Measurements from ENCODE around the gene RBMS3. TPM values are rescaled to one million over a fixed set of nuclear protein-coding genes. Genes with fewer than 3 reads are reported as not detected.
"Not testable (repeated sequence)": the region's sequence is repeated elsewhere in the genome, so short reads cannot be mapped to it uniquely, and the experiment has no call there.

Gene RBMS3
- total and polyA plus RNA-seq, 5 donors = 8.9 to 66.7 (median 56.5) TPM

DNA sequence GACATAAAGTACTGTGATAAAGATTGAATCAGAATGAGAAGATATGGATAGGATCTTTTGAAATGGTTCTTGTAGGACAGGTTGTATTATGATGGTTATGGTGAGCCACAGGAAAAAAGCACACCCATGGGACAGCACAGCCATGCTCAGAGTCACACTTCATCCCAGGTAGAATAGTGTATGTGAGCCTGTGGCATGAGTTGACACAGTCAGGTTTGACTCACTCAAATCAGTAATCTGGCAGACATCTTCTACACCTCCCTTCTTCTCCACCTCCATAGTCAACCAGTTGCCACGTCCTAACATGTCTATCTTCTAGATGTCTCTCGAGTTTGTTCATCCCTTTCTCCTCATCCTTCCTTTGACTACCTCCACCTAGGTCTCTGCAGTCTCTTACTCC is 176.0 kb downstream of the RBMS3 start:
- ATAC-seq (no peak), DNase-seq (no peak)
- H3K27me3 ChIP-seq (ENCODE audit: control insufficient read depth, insufficient read depth) = no peaks in the 10 kb centered on the region
- no peak overlapping the region for H3K4me3 ChIP-seq (ENCODE audit: low read length)
- peaks cover 12% of the 10 kb centered on the region for H3K4me1 ChIP-seq (ENCODE audit: control insufficient read depth, insufficient read depth, low read length)
- no peak overlapping the region for H3K27ac ChIP-seq (ENCODE audit: low read length)
- no peaks in the 10 kb centered on the region for H3K9me3 ChIP-seq (ENCODE audit: control insufficient read depth, low read length)
- intact Hi-C loops (cut with DNase I) = no loop called here
- 95% methylated on average over 2 of the region's 2 CpGs for WGBS

DNA sequence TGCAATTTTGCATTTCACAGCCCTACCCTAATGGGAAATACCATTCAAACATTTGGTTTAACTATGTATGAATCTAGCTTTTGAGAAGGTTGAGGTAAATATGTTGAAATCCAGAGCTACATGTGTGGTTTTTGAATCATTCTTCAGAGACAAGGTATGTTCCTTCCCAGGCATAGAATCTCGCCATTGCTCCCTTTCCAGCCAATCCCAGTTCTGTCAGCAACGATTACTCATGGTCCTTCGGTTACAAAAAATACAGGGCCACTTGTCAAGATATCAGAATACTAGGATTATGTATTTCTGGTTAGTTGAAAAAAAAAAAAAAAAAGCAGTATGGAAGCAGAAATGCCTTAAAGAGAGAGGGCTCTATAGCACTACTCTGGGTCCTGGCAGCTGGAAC is 182.4 kb downstream of the RBMS3 start:
- no peak for ATAC-seq

DNA sequence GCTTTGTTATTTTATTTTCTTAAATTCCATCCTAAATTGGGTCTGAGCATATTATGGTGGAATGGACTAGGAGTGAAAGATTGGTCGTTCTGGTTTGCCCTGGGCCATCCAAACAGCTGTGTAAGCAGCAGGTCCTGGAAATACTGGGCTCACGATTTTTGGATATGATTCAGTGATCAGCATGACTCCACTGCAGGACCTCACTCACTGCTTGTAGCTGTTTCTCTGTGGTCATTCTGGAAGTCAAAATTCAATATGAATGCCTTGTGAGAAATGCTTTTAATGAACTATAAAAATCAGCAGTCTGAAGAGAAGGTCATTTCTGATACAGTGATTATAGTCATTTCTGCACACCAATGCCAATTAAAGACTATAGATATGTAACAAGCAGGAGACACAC is 185.0 kb downstream of the RBMS3 start:
- Histone ChIP-seq H3K27ac (ENCODE audit: low read length) (no peak overlapping the region), H3K4me1 (ENCODE audit: control insufficient read depth, insufficient read depth, low read length) (no peaks in the 10 kb centered on the region), H3K27me3 (ENCODE audit: control insufficient read depth, insufficient read depth) (no peaks in the 10 kb centered on the region), H3K4me3 (ENCODE audit: low read length) (no peak overlapping the region), H3K9me3 (ENCODE audit: control insufficient read depth, low read length) (no peaks in the 10 kb centered on the region)
- 39% methylated on average over 2 of the region's 2 CpGs for WGBS
- ATAC-seq = peak; percentile 52 to 57
- intact Hi-C loops (cut with DNase I) = no loop called here
- no peak for DNase-seq

More for the DNA sequence above, 182.4 kb downstream of the RBMS3 start:
- H3K4me1 ChIP-seq (ENCODE audit: control insufficient read depth, insufficient read depth, low read length) = no peaks in the 10 kb centered on the region
- no peaks in the 10 kb centered on the region for H3K27me3 ChIP-seq (ENCODE audit: control insufficient read depth, insufficient read depth)
- no peak overlapping the region for H3K27ac ChIP-seq (ENCODE audit: low read length)
- intact Hi-C loops (cut with DNase I) = no loop called here
- no peak for DNase-seq
- no peak overlapping the region for H3K4me3 ChIP-seq (ENCODE audit: low read length)
- 93% methylated on average over 3 of the region's 3 CpGs for WGBS
- no peaks in the 10 kb centered on the region for H3K9me3 ChIP-seq (ENCODE audit: control insufficient read depth, low read length)

DNA sequence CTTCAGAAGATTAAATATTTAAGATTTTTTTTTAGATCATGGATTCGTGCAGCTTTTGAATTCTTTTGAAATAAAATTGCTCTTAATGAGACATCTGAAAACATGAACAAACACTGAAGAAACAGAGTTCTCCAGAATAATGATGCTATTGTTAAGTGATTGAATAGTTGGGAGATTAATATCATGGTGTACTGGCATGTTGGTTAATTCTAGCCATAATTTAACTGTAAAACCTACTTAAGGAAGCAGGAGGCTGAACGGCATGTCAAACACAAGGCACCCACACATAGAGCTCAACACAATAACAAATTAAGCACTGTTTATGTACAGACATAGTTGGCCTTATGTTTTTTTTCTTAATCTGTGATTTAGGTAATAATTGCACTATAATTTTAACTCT is 185.6 kb downstream of the RBMS3 start:
- WGBS = 63% methylated on average over 2 of the region's 2 CpGs
- intact Hi-C loops (cut with DNase I) = no loop called here
- no peak for ATAC-seq

DNA sequence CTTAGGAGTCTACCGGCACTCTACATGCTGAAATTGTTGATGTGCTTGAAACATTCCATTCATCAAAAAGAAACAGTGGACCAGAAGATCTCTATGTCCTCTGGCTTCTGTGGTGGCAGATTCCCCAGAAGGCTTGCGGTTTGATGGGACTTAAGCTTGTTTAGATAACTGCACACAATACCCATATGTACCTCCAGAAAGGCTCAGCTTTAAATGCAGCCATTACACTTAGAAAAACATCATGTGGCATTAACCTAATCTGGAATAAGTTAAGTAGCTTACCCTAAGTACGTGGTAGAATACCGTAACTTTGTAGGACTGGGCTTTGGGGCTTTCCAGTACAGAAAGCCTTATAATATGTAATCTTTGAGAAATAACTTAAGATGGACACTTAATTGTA is 187.3 kb downstream of the RBMS3 start:
- Histone ChIP-seq H3K9me3 (ENCODE audit: control insufficient read depth, low read length) (no peaks in the 10 kb centered on the region), H3K4me1 (ENCODE audit: control insufficient read depth, insufficient read depth, low read length) (no peaks in the 10 kb centered on the region), H3K4me3 (ENCODE audit: low read length) (no peak overlapping the region), H3K27ac (ENCODE audit: low read length) (no peak overlapping the region), H3K27me3 (ENCODE audit: control insufficient read depth, insufficient read depth) (no peaks in the 10 kb centered on the region)
- intact Hi-C loops (cut with DNase I) = no loop called here
- ATAC-seq = no peak
- 97% methylated on average over 4 of the region's 4 CpGs for WGBS
- no peak for DNase-seq

More for the DNA sequence above, 185.6 kb downstream of the RBMS3 start:
- Histone ChIP-seq H3K4me3 (ENCODE audit: low read length) (no peak overlapping the region), H3K9me3 (ENCODE audit: control insufficient read depth, low read length) (no peaks in the 10 kb centered on the region), H3K4me1 (ENCODE audit: control insufficient read depth, insufficient read depth, low read length) (no peaks in the 10 kb centered on the region), H3K27me3 (ENCODE audit: control insufficient read depth, insufficient read depth) (no peaks in the 10 kb centered on the region), H3K27ac (ENCODE audit: low read length) (no peak overlapping the region)
- DNase-seq = no peak

DNA sequence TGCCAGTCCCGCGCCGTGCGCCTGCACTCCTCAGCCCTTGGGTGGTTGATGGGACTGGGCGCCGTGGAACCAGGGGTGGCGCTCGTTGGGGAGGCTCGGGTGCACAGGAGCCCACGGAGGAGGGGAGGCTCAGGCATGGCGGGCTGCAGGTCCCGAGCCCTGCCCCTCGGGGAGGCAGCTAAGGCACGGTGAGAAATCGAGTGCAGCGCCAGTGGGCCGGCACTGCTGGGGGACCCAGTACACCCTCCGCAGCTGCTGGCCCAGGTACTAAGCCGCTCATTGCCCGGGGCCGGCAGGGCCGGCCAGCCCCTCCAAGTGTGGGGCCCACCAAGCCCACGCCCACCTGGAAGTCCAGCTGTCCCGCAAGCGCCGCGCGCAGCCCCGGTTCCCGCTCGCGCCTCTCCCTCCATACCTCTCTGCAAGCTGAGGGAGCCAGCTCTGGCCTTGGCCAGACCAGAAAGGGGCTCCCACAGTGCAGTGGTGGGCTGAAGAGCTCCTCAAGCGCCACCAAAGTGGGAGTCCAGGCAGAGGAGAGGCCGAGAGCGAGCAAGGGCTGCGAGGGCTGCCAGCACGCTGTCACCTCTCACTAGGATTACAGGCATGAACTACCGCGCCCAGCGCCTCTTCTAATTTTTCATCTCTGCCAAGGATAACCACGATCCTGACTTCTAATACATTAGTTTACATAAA is 192.8 kb downstream of the RBMS3 start:
- H3K27ac ChIP-seq (ENCODE audit: low read length); H3K9me3 ChIP-seq (ENCODE audit: control insufficient read depth, low read length); ATAC-seq; H3K4me3 ChIP-seq (ENCODE audit: low read length); H3K4me1 ChIP-seq (ENCODE audit: control insufficient read depth, insufficient read depth, low read length); intact Hi-C loops (cut with DNase I); H3K27me3 ChIP-seq (ENCODE audit: control insufficient read depth, insufficient read depth): not testable (repeated sequence)
- WGBS = 93% methylated on average over 41 of the region's 41 CpGs
- peak in 2 of 3 donors; percentile 49 to 51 for DNase-seq

DNA sequence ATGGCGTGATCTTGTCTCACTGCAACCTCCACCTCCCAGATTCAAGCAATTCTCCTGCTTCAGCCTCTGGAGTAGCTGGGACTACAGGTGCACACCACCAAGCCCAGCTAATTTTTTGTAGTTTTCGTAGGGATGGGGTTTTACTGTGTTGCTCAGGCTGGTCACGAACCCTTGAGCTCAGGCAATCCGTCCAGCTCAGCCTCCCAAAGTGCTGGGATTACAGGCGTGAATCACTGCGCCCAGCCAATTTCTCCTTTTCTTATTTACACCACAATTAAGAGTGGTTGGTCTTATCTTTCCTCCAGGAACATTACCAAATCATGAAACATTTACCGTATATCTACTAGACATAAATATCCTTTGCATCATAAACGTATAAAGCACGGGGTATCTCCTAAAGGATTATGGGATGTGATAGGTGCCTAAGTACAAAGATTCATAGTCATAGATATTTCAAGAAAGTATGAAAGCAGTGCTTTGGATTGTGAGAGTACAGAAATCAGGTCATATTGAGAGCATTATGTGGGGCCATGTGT is 194.5 kb downstream of the RBMS3 start:
- no peak for DNase-seq
- H3K4me1 ChIP-seq (ENCODE audit: control insufficient read depth, insufficient read depth, low read length) = no peaks in the 10 kb centered on the region
- no peaks in the 10 kb centered on the region for H3K27me3 ChIP-seq (ENCODE audit: control insufficient read depth, insufficient read depth)
- no peaks in the 10 kb centered on the region for H3K9me3 ChIP-seq (ENCODE audit: control insufficient read depth, low read length)
- no peak overlapping the region for H3K4me3 ChIP-seq (ENCODE audit: low read length)
- intact Hi-C loops (cut with DNase I) = no loop called here
- ATAC-seq = no peak
- WGBS = 88% methylated on average over 9 of the region's 9 CpGs
- H3K27ac ChIP-seq (ENCODE audit: low read length) = no peak overlapping the region

DNA sequence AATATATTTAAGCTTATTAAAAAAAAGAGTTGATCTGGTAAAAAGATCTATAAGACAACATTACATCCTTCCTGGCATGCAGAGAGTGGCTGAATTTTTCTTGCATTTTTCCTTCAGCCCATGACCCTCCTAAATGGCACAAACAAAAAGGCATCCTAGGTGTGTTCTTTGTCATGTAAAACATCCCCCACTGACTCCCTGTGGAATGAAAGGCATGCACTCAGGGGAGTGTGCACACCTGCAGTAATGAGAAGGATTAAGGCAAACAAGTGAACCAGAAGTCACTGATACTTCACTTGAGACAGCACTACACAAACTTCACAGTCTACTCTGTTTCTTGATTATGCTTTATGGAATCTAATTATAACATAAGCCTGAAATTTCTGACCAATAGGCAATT is 195.0 kb downstream of the RBMS3 start:
- Histone ChIP-seq H3K27ac (ENCODE audit: low read length) (no peak overlapping the region), H3K4me3 (ENCODE audit: low read length) (no peak overlapping the region)
- DNase-seq = no peak

DNA sequence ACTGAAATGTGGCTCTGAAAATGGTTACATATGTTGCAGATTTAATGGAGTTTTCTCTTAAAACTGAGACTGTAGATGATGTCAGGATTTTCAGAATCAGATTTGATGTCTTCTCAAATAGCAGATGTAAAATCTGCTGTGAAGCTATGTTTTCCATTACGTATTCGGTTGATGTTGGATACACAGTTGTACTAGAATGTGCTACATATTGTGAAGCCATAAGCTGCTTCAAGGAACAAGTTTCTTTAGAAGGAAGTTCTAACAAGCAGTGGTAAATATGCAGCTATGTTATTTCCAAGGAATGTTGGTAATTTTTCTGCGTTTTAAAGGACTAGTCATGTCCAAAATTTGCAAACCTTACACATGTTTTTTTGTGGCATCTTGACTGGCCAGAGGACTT is 197.7 kb downstream of the RBMS3 start:
- Histone ChIP-seq H3K4me1 (ENCODE audit: control insufficient read depth, insufficient read depth, low read length) (peaks cover 2% of the 10 kb centered on the region), H3K27me3 (ENCODE audit: control insufficient read depth, insufficient read depth) (no peaks in the 10 kb centered on the region), H3K4me3 (ENCODE audit: low read length) (no peak overlapping the region), H3K9me3 (ENCODE audit: control insufficient read depth, low read length) (no peaks in the 10 kb centered on the region), H3K27ac (ENCODE audit: low read length) (no peak overlapping the region)
- DNase-seq (no peak), ATAC-seq (no peak)
- intact Hi-C loops (cut with DNase I) = no loop called here
- WGBS = 91% methylated on average over 3 of the region's 3 CpGs

More for the DNA sequence above, 195.0 kb downstream of the RBMS3 start:
- intact Hi-C loops (cut with DNase I) = no loop called here
- no peaks in the 10 kb centered on the region for H3K27me3 ChIP-seq (ENCODE audit: control insufficient read depth, insufficient read depth)
- no peak for ATAC-seq
- H3K4me1 ChIP-seq (ENCODE audit: control insufficient read depth, insufficient read depth, low read length) = no peaks in the 10 kb centered on the region
- H3K9me3 ChIP-seq (ENCODE audit: control insufficient read depth, low read length) = no peaks in the 10 kb centered on the region

DNA sequence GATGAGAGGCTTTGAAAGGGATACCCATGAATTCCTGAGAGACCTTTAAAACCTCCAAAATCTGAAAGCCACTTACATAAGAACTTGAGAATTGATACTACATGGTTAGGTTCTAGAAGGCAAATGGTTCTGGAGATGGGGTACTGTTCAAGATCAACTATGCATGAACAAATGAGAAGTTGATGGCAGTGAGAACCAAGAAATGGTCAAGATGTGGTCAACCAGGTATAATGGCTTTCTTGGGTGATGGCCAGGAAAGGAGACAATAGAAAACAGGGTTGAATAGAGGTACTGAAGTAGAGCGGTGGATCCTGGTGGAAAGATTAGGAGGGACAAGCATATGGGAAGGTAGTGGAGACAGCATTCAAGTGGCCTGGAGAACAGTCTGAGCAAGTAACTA is 200.4 kb downstream of the RBMS3 start:
- H3K4me3 ChIP-seq (ENCODE audit: low read length) = no peak overlapping the region
- intact Hi-C loops (cut with DNase I) = no loop called here
- ATAC-seq (no peak), DNase-seq (no peak)
- 97% methylated on average over 1 of the region's 1 CpG for WGBS
- H3K9me3 ChIP-seq (ENCODE audit: control insufficient read depth, low read length) = no peaks in the 10 kb centered on the region
- no peak overlapping the region for H3K27ac ChIP-seq (ENCODE audit: low read length)
- peaks cover 4% of the 10 kb centered on the region for H3K4me1 ChIP-seq (ENCODE audit: control insufficient read depth, insufficient read depth, low read length)
- no peaks in the 10 kb centered on the region for H3K27me3 ChIP-seq (ENCODE audit: control insufficient read depth, insufficient read depth)

DNA sequence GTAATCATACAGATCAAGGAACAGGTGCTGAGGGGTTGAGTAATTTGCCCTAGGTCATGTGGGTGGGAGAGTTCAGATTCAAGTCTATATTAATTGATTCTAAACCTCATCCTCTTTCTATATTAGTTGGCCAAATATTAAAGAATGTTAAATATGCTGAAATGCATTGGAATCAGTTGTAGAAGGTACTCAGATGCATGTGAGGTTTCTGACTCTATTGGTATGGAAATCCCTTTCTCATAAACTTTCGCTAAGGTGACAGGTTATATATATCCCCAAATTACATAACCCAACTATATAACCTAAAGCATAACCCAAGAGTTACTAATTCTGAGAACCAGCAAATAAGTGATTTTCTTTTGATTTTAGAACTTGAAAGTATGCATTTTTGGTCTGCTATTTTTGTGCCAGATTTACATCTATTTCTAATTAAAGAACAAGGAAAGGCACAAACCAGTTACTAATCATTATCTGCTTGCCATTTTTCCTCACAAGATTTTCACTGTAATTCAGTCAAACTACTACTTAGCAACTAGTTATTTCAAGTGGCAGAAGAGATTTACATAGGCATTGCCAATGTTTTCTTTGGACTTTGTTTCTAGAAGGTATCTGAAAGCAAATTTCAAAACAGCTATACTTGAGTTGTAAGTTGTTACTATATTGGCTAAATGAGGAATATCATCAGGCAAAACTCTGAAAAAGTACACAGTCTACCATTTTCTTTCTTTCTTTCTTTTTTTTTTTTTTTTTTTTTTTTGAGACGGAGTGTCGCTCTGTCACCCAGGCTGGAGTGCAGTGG is 201.3 kb downstream of the RBMS3 start:
- Histone ChIP-seq H3K27ac (ENCODE audit: low read length) (no peak overlapping the region), H3K4me3 (ENCODE audit: low read length) (no peak overlapping the region), H3K4me1 (ENCODE audit: control insufficient read depth, insufficient read depth, low read length) (peaks cover 4% of the 10 kb centered on the region), H3K27me3 (ENCODE audit: control insufficient read depth, insufficient read depth) (no peaks in the 10 kb centered on the region), H3K9me3 (ENCODE audit: control insufficient read depth, low read length) (no peaks in the 10 kb centered on the region)
- DNase-seq = no peak
- ATAC-seq = no peak
- 89% methylated on average over 3 of the region's 3 CpGs for WGBS
- intact Hi-C loops (cut with DNase I) = no loop called here

Data from right cardiac atrium (tissue), 5 donors.